Activated T-cell treated with anti-CD3 and anti-CD28 coated beads for 1 hour (primary cell): ENCODE results near the gene STAG3.
"Not testable (repeated sequence)": the region's sequence is repeated elsewhere in the genome, so short reads cannot be mapped to it uniquely, and the experiment has no call there.

ENCODE experiments used
- DNase-seq: peaks from one replicate; pipeline ENCODE4 v3.0.0-alpha.2; 2020; ENCODE audit warnings: low read depth

STAG3 gene

GRCh38 chr7:100211342-100211780 is 33.6 kb downstream of the STAG3 start:
- no peak for DNase-seq

GRCh38 chr7:100212631-100213286 is 35.0 kb downstream of the STAG3 start:
- no peak for DNase-seq

- DNase-seq, result no peak
These were observed 36.0 kb downstream of the STAG3 start for GRCh38 chr7:100213672-100214071.

GRCh38 chr7:100214356-100214755 is 36.6 kb downstream of the STAG3 start:
- DNase-seq, result not testable (repeated sequence)

GRCh38 chr7:100215895-100216294 is 38.2 kb downstream of the STAG3 start:
- no peak for DNase-seq

- peak; percentile 75 for DNase-seq
These were observed 40.2 kb downstream of the STAG3 start for GRCh38 chr7:100217934-100218333.

GRCh38 chr7:100219271-100219737 is 41.6 kb downstream of the STAG3 start:
- DNase-seq, result no peak

- peak; percentile 28 for DNase-seq
These were observed 42.3 kb downstream of the STAG3 start, which contains the start of gene PVRIG for GRCh38 chr7:100219801-100220585. TSS of gene PVRIG (plus strand) at chr7:100219949. CDS start at chr7:100219971, 22 bp downstream.

- no peak for DNase-seq
These were observed 43.0 kb downstream of the STAG3 start for GRCh38 chr7:100220586-100221230.

GRCh38 chr7:100221231-100221718 is 43.6 kb downstream of the STAG3 start:
- DNase-seq, result peak; percentile 65

GRCh38 chr7:100221767-100222444 is 44.2 kb downstream of the STAG3 start:
- DNase-seq, result no peak

- no peak for DNase-seq
These were observed 44.9 kb downstream of the STAG3 start for GRCh38 chr7:100222445-100223132.

GRCh38 chr7:100223376-100223927 is 45.7 kb downstream of the STAG3 start:
- DNase-seq, result not testable (repeated sequence)

- not testable (repeated sequence) for DNase-seq
These were observed 47.2 kb downstream of the STAG3 start for GRCh38 chr7:100224891-100225290.

GRCh38 chr7:100234660-100235317 is 57.1 kb downstream of the STAG3 start:
- not testable (repeated sequence) for DNase-seq

GRCh38 chr7:100239975-100240374 is 62.3 kb downstream of the STAG3 start:
- DNase-seq, result not testable (repeated sequence)

GRCh38 chr7:100243385-100243784 is 65.7 kb downstream of the STAG3 start:
- peak; percentile 23 for DNase-seq

GRCh38 chr7:100244988-100245605 is 67.4 kb downstream of the STAG3 start:
- DNase-seq, result not testable (repeated sequence)

GRCh38 chr7:100246121-100246864 is 68.6 kb downstream of the STAG3 start:
- not testable (repeated sequence) for DNase-seq
